Left ventricle myocardium inferior (tissue), 1 donor: Measurements from ENCODE around the gene ARHGEF7. TPM values are rescaled to one million over a fixed set of nuclear protein-coding genes. Genes with fewer than 3 reads are reported as not detected.

Experiments
- DNase-seq: peaks from one replicate; pipeline ENCODE4 v3.0.0-alpha.2; 2020
- H3K27ac ChIP-seq: fragments of 200-600 bp; replicated peaks from 2 replicates; pipeline ENCODE4 v1.8.0; 2021
- H3K27me3 ChIP-seq: fragments of 200-600 bp; 2 replicates; pipeline ENCODE4 v1.8.0; 2021; ENCODE audit warnings: low read depth
- H3K36me3 ChIP-seq: fragments of 200-600 bp; 2 replicates; pipeline ENCODE4 v1.8.0; 2021
- H3K4me1 ChIP-seq: fragments of 200-600 bp; 2 replicates; pipeline ENCODE4 v1.8.0; 2021
- H3K4me3 ChIP-seq: fragments of 200-600 bp; 2 replicates; pipeline ENCODE4 v1.8.0; 2021; ENCODE audit warnings: mild to moderate bottlenecking, moderate library complexity
- H3K9me3 ChIP-seq: fragments of 200-600 bp; replicated peaks from 2 replicates; pipeline ENCODE4 v1.8.0; 2021
- CTCF ChIP-seq: fragments of 200-600 bp; IDR thresholded peaks from 2 replicates; pipeline ENCODE4 v1.8.0; 2021; ENCODE audit warnings: antibody characterized with exemption, mild to moderate bottlenecking, borderline replicate concordance
- intact Hi-C: fragments of 100-400 bp; cut with micrococcal nuclease; formaldehyde crosslinking; loops from one replicate; pipeline ENCODE4 v1.11.0; 2022
- total RNA-seq: library from RNA; stranded (reverse); fragmentation: NEBNext Ultra II Directional; extraction: Animal tissue kit (Norgen Biotek cat#: 25700); gene quantifications from one replicate; pipeline ENCODE4 v1.2.1, GENCODE V29; 2021
- donor health status: DM: no; HTN: yes; CAD: no; lungs with severe emphysema.

ARHGEF7 gene
- total RNA-seq, 1 donor from 2014 or later, result 35.9 TPM

- no peak for TF ChIP-seq CTCF
- no peak for DNase-seq
- H3K4me3 ChIP-seq, result no peak overlapping the region
- H3K36me3 ChIP-seq, result no peaks in the 10 kb centered on the region
- peaks cover 12% of the 10 kb centered on the region for H3K27me3 ChIP-seq
- intact Hi-C loops, result no loop called here
- no peaks in the 10 kb centered on the region for H3K9me3 ChIP-seq
- peak overlapping the region; percentile 92 for H3K27ac ChIP-seq
- peaks cover 40% of the 10 kb centered on the region for H3K4me1 ChIP-seq
Observed at GRCh38 chr13:111118898-111119607, 3.9 kb downstream of the ARHGEF7 start.

- no peaks in the 10 kb centered on the region for H3K36me3 ChIP-seq
- peak overlapping the region; percentile 92 for H3K27ac ChIP-seq
- no peak for DNase-seq
- no peak for TF ChIP-seq CTCF
- peaks cover 37% of the 10 kb centered on the region for H3K4me1 ChIP-seq
- H3K4me3 ChIP-seq, result no peak overlapping the region
- H3K9me3 ChIP-seq, result no peaks in the 10 kb centered on the region
- intact Hi-C loops, result no loop called here
- H3K27me3 ChIP-seq, result peaks cover 4% of the 10 kb centered on the region
Observed at GRCh38 chr13:111119966-111120365, 4.9 kb downstream of the ARHGEF7 start.

- Histone ChIP-seq H3K4me1 (peaks cover 37% of the 10 kb centered on the region), H3K27ac (no peak overlapping the region), H3K9me3 (no peaks in the 10 kb centered on the region), H3K4me3 (no peak overlapping the region), H3K27me3 (peaks cover 4% of the 10 kb centered on the region), H3K36me3 (no peaks in the 10 kb centered on the region)
- intact Hi-C loops, result no loop called here
- DNase-seq, result no peak
- no peak for TF ChIP-seq CTCF
Observed at GRCh38 chr13:111120422-111120821, 5.3 kb downstream of the ARHGEF7 start.

GRCh38 chr13:111120913-111121312 lies 5.8 kb downstream of the ARHGEF7 start:
- H3K36me3 ChIP-seq, result no peaks in the 10 kb centered on the region
- no peak for TF ChIP-seq CTCF
- DNase-seq, result no peak
- no peak overlapping the region for H3K27ac ChIP-seq
- H3K27me3 ChIP-seq, result peaks cover 4% of the 10 kb centered on the region
- no peaks in the 10 kb centered on the region for H3K9me3 ChIP-seq
- H3K4me1 ChIP-seq, result peaks cover 36% of the 10 kb centered on the region
- no peak overlapping the region for H3K4me3 ChIP-seq
- intact Hi-C loops, result no loop called here

- Histone ChIP-seq H3K4me3 (no peak overlapping the region), H3K36me3 (no peaks in the 10 kb centered on the region), H3K27me3 (no peaks in the 10 kb centered on the region), H3K27ac (no peak overlapping the region), H3K4me1 (peaks cover 30% of the 10 kb centered on the region), H3K9me3 (no peaks in the 10 kb centered on the region)
- TF ChIP-seq CTCF, result no peak
- DNase-seq, result no peak
- intact Hi-C loops, result no loop called here
Observed at GRCh38 chr13:111121506-111121905, 6.4 kb downstream of the ARHGEF7 start.
